Upper lobe of left lung (tissue), 4 donors: ENCODE data around the gene KCNQ1OT1.

Experiments used
- CTCF ChIP-seq, 6 experiments: fragments of 450-650 bp in 4 of 6; fragments of 200-600 bp in 2 of 6; sonication (generic) in 2 of 6; IDR thresholded peaks; one replicate each; pipeline ENCODE4 v1.5.1; 2016 to 2019; ENCODE audit warnings: antibody characterized with exemption in 6 of 6
- EP300 ChIP-seq, 4 donors: sonication (generic); formaldehyde crosslinking; IDR thresholded peaks; one replicate each; pipeline ENCODE4 v1.5.1; 2017; ENCODE audit warnings: antibody characterized with exemption in 4 of 4, control low read depth in 2 of 4
- POLR2A ChIP-seq, 4 donors: fragments of 450-650 bp; IDR thresholded peaks; one replicate each; pipeline ENCODE4 v1.5.1; 2016 to 2017; ENCODE audit warnings: antibody characterized with exemption in 4 of 4, mild to moderate bottlenecking in 2 of 4
- POLR2AphosphoS5 ChIP-seq, 2 donors: sonication (generic); formaldehyde crosslinking; IDR thresholded peaks; one replicate each; pipeline ENCODE4 v1.5.1; 2017; ENCODE audit warnings: antibody characterized with exemption in 2 of 2

GRCh38 chr11:2625183-2625582 lies 74.6 kb downstream of the KCNQ1OT1 start:
- no peak for TF ChIP-seq POLR2A (IDR thresholded peaks at IDR 0.05)
- no peak for TF ChIP-seq POLR2AphosphoS5 (IDR thresholded peaks at IDR 0.05)
- TF ChIP-seq CTCF (IDR thresholded peaks at IDR 0.05) = no peak
- no peak for TF ChIP-seq EP300 (IDR thresholded peaks at IDR 0.05)
